ENCODE measurements around the gene HELZ2. TPM values are rescaled to one million over a fixed set of nuclear protein-coding genes. Genes with fewer than 3 reads are reported as not detected.
"Not testable (repeated sequence)": the region's sequence is repeated elsewhere in the genome, so short reads cannot be mapped to it uniquely, and the experiment has no call there.

Gene HELZ2
- total RNA-seq, 1 donor from 2014 or later = 13.2 TPM

DNA sequence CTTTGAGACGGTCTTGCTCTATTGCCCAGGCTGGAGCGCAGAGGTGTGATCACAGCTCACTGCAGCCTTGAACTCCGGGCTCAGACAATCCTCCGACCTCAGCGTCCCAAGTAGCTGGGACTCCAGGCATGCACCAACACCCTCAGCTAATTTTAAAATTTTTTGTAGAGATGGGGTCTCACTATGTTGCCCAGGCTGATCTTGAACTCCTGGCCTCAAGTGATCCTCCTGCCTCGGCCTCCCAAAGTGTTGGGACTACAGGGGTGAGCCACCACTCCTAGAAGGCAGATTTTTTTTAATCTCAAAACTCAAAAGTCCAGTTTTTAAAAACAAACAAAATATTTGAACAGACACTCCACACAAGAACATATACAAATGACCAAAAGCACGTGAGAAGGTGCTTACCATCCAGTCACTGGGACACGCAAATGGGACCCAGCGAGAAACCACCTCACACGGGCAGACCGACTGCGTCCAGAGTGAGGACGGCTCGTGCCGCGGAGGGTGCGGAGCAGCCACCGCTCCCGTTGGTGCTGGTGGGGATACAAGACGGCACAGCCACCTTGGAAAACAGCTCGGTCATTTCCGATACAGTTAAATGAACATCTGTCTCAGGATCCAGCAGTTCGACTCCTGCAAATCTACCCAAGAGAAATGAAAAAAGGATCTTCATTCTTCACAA is 8.5 kb upstream of the HELZ2 start:
- DNase-seq = no peak
- intact Hi-C loops (cut with micrococcal nuclease) = no loop called here
- ATAC-seq = no peak

DNA sequence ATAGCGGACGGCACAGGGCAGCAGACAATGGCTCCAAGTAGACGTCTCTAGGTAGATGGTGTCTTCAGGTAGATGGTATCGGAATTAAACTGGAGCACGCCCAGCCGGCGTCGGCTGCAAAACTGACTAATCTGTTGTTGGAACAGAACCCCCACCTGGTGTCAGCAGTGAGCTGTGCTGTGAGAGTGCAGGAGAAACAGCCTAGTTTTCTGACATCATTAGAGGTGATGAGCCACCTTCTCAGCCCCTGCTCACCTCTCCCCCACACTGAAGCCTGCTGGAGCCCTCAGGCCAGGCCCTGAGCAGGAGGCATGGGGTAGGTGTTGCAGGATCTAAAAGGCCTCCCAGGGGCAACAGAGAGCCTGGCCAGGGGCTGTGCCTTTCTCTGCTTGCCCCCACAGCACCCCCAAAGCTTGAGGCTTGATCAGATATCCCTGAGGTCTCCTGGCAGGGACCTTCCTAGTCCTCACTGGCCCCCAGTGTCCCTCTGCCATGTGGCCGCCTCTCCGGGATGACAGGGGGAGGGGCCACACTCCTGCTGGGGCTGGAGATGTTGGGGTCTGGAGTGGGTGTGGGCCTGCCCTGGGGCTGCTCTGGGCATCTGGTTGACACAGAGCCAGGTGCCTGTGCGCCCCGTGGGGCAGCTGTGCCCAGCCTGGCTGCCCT is 6.9 kb upstream of the HELZ2 start:
- intact Hi-C loops (cut with micrococcal nuclease) = no loop called here
- no peak for DNase-seq
- ATAC-seq = no peak

DNA sequence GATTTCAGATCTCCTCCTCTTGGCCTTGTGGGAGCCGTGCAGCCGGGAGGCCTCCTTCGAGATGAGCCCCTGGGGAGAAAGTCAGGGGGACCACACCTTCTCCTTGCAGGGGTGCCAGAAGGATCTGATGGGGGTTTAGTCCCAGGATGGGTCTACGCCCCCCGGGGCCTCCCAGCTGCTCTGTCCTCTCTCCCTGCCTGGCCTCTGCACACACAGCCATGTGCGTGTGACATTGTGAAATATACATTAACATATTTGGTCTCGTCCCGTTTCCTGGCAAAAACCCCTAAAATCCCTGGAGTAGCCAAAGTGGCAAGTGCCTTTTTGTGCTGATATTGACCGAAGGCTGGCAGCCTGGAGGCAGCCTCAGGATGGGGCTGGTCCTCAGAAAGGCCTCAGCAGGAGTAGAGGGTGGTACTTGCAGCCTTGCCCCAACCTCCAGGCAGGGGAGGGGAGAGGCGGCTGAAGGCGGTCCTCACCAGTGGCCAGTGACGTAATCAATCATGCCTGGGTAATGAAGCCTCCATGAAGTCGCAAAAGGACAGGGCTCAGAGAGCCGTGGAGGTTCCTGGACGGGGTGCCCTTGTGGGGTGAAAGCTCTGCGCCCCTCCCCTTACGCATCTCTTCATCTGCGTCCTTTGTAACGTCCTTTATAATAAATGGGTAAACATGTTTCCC is 5.1 kb upstream of the HELZ2 start:
- no peak for ATAC-seq
- DNase-seq = no peak
- intact Hi-C loops (cut with micrococcal nuclease) = no loop called here

DNA sequence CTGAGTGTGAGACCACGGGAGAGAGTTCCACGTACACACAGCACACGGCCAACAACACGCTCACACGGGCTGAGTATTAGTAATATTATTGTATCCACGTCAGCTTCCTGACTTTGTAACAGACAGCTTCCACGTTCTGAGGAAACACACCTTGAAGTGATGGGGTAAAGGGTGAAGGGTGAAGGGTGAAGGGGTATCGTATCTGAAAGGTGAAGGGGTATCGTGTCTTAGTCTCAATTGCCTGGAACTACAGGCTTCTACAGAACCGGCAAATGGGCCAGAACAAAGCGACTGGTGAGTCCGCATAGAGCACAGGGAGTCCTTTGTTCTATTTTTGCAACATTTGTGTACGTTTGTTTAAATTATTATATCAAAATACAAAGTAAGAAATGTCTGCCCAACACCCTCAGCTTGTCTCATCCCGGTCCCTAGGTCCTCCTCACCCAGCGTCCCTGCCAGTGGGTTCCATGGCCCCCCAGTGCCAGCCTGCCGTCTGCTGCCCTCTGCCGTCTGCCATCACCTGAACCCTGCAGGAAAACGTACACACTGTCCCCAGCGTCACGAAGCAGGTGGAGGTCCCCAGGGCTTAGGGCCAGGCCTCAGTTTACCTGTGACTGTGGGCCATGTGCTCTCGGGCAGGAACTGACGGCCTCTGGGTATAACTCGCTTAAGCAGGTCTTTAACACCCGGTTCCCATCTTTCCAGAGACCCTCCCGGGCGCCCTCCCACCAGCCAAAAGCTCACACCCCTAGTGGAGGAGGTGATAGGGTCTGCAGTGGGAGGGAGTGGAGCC is 4.4 kb upstream of the HELZ2 start:
- intact Hi-C loops (cut with micrococcal nuclease) = no loop called here
- no peak for ATAC-seq
- DNase-seq = no peak

DNA sequence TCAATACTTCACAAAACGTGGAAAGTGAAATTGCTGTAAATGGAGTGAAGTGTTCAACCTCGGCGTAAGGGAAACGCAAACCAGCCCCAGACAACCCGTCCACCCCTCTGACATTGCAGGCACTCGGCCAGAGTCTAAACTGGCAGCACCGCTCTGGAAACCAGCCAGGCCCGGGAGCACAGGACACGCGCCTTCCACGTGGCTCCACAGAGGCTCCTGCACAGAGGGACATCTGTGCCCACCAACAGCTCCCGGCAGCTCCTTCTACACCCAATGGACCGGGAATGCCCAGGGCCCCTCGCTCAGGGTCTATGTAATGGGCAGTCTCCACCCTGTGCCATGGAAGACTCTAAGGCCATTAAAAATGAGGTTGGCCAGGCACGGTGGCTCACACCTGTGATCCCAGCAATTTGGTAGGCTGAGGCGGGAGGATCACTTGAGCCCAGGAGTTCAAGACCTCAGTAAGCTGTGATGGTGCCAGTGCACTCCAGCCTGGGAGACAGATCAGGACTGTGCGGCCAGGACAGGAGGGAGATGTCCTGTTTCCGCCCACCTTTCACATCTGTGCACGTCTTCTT is 3.4 kb upstream of the HELZ2 start:
- peak; percentile 90 for DNase-seq

DNA sequence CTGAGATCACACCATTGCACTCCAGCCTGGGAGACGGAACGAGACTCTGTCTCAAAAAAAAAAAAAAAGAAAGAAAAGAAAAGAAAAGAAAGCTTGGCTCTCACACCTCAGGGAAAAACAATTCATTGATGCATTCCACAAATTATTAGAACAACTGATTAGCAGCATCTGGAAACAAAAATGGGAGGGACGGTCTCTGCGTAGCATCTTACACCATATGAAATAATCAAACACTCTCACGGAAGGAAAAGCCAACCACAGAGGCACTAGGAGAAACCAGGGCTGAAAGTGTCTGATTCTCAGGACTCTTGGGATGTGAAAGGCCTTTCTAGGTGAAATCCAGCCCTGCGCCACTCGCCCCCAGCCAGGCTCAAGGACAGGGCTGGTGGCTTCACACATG is 2.3 kb upstream of the HELZ2 start:
- intact Hi-C loops (cut with micrococcal nuclease) = no loop called here
- ATAC-seq = no peak
- DNase-seq = no peak

More for the DNA sequence above, 3.4 kb upstream of the HELZ2 start:
- peak; percentile 66 for ATAC-seq
- intact Hi-C loops (cut with micrococcal nuclease) = no loop called here

DNA sequence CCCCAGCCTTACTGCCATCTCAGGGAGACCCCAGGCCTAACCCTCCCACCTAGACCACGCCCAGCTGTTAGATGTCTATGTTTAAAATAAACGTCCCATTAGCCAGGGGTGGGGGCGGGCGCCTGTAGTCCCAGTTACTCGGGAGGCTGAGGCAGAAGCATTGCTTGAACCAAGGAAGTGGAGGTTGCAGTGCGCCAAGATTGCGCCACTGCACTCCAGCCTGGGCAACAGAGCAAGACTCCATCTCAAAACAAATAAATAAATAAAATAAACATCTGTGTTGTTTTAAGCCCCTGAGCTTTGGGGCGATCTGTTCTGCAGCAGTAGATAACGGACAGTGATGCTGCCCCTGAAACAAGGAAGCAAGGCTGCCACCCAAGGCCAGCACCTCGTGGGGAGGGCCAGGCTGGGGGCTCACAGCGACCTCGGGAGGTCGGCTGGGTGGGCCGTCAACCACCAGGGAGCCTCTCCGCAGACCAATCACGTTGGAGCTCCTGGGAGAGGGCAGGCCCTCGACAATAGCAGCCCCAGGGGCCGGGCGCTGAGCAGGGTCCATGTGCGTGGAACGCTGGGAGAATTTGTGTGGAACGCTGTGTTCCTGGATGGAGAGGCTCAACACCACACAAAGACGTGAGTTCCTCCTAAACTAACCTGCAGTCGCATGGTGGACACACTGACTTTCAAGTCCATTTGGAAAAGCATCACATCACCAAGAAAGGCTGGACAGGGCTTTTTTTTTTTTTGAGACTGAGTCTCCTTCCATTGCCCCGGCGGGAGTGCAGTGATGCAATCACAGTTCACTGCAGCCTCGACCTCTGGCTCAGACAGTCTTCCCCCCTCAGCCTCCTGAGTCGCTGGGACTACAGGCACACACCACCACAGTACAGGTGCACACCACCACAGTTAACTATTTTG is 1.0 kb upstream of the HELZ2 start:
- no peak for DNase-seq
- intact Hi-C loops (cut with micrococcal nuclease) = no loop called here

DNA sequence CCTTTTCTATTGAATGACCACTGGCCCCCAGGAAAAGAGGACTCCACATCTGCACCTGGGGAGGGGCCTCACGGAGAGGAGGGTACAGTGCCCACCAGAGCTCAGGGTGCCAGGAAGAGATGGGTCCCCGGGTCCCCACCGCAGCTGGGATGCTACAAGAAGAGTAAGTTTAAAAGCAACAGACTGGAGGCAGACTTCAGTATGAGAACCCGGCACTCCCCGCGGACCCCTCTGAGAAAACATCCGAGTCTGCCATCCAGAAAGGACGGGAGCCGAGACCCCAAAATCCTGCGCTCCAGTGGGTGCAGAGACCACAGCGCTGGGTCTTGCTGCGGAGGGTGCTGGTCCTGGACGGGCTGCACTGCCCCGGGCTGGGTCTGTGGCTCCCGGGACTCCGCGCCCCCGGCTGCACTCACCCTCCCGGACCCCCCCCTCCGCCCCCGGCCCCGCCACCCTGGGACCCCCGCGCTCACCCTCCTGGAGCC is 350 bp downstream of the HELZ2 start:
- DNase-seq = no peak
- intact Hi-C loops (cut with micrococcal nuclease) = no loop called here

More for the DNA sequence above, 1.0 kb upstream of the HELZ2 start:
- ATAC-seq = no peak

DNA sequence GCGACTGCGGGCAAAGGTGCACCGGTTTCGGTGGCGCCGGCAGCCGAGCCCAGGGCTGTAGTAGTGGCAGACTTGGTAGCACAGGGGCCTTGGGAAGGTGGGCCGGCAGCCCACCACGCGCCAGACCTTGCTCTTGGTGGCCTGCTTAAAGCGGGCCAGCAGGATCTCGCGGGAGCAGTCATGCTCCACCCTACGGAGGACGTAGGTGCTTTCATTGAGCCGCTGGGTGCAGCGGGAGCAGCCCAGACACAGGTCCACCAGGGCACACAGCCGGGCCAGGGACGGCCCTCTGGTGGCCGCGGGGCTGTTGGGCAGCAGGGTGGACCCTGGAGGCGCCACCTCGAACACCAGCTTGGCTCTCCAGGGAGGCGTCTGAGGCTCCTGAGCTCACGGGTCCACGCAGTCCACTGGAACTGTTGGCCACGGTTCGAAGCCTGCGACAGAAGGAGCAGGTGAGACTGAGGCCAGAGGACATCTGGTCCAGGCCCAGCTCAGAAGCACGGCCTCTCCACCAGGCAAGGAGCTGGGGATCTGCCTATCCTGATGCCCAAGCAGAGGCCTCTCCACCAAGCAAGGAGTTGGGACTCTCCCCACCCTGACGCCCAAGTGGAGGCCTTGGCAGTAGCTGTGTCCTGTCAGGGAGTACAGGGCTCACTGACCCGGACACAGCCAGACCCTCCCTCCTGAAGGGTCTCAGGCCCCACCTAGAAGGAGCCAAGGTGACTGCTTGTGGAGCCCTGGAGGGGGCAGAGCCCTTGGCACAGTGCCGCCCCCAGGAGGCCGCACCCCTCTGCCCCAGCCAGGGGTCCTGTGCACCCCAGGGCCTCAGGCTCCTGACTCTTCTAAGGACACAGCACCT is 1.0 kb downstream of the HELZ2 start:
- ATAC-seq (no peak), DNase-seq (no peak)
- intact Hi-C loops (cut with micrococcal nuclease) = no loop called here

More for the DNA sequence above, 350 bp downstream of the HELZ2 start:
- ATAC-seq = peak; percentile 22

DNA sequence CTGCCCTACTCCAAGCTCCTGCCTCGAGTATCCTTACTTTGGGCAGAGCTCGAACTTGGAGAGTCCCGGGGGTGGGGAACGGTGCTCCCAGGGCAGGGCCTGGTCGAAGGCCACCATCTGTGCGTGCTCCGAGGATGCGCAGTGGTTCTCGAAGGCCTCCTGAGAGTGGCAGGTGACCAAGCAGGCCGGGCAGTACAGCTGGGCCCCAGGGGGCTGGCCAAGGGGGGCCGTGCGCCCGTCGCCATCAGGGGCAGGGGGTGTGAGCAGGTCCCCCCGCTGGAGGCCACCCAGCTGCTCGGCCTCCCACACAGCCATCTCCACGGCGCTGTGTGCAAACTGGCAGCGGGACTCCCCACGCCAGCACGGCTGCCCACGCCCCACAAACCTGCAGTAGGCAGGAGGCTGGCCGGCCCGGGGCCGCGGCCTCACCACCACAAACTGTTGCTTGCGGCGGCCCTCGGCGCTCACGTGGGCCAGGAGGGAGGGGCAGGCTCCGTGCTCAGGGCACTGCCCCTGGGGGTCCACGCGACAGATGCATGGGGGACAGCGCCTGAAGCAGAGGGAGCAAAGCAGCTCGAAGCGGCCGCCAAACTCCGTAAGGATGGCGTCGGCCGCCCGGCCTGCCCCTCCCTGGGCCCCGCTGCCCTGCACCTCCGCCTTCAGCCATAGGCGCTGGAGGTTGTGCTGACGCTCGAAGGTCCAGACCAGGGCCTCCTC is 1.8 kb downstream of the HELZ2 start:
- DNase-seq (no peak), ATAC-seq (no peak)
- intact Hi-C loops (cut with micrococcal nuclease) = no loop called here

DNA sequence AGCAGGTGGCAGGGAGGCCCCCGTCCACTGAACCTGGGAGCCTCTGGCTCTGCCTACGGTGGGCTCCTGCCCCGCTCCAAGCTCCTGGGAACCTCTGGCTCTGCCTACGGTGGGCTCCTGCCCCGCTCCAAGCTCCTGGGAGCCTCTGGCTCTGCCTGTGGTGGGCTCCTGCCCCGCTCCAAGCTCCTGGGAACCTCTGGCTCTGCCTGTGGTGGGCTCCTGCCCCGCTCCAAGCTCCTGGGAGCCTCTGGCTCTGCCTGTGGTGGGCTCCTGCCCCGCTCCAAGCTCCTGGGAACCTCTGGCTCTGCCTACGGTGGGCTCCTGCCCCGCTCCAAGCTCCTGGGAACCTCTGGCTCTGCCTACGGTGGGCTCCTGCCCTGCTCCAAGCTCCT is 3.0 kb downstream of the HELZ2 start:
- ATAC-seq; intact Hi-C loops (cut with micrococcal nuclease); DNase-seq: not testable (repeated sequence)

DNA sequence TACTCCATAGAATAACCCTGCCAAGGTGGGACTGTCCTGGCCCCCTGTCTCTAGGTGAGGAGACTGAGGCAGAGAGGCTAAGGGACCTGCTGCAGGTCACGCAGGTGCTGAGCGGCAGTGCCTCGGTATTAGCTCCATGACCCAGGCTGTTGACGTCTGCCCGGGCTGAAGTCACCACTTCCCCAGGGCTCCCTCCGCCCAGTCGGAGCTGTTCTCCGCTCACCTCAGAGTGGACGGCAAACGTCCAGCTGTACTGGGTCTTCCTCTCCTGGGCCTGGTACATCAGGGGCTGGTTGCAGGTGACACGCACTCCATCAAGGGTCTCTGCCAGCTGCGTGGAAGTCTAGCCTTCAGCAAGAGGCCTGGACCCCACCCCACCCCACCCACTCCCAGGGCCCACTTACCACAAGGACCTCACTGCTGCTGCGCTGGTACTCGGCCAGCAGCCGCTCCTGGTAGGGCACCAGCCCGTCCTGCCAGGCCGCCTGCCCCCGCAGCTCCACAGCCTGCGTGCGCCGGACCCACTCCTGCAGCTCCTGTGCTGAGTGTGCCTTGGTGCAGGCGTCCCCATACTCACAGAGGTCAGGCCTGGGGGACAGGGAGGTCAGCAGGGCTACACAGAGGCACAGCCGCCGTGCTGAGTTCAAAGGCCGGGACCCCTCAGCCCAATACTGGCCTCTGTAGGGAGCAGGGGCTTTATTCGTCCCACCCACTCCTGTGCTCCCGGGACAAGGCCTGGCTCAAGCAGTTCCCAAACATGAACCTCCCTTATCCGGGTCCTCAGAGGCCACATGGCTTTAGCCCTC is 3.6 kb downstream of the HELZ2 start:
- intact Hi-C loops (cut with micrococcal nuclease) = no loop called here
- ATAC-seq (no peak), DNase-seq (no peak)

DNA sequence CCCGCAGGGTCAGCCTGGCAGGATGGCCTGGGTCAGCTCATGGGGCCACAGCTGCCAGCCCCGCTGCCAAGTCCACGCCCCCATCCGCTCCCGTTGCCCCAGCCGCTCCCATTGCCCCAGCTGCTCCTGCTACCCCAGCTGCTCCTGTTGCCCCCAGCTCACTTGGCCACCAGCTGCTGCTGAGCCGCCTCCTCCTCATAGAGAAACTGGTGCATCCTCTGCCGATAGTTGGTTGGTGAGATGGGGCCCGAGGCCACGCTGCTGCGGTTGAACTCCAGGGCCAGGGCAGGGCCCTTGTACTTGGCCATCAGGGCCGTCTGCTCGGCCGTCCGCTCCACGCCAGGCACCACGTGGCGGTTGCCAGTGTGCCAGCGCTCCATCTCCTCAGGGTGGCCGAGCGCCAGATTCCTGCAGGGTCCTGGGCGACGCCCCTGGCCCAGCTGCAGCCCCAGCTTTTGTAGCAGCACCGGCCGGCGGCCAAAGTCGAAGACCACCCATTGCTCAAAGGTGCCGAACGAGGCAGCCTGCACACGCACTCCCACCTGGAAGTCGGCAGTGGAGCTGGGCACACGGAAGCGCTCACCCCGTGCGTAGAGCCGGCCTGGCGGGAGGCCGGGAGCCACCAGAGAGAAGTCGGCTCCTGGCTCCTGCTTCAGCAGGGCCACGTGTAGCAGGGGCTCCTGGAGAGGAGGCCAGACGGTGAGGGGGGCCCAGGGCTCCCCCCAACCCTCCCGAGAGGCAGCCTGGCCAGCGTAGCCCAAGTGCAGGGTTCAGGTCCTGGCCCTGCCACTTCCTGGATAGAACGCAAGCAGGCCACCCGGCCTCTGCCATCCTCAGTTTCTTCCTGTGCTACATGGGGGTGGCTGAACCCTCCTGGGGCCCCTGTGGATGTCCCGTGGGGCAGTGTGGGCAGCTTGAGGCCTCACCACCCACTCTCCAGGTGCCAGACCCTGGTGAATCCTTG is 4.8 kb downstream of the HELZ2 start:
- intact Hi-C loops (cut with micrococcal nuclease) = no loop called here
- ATAC-seq = no peak
- DNase-seq = no peak

DNA sequence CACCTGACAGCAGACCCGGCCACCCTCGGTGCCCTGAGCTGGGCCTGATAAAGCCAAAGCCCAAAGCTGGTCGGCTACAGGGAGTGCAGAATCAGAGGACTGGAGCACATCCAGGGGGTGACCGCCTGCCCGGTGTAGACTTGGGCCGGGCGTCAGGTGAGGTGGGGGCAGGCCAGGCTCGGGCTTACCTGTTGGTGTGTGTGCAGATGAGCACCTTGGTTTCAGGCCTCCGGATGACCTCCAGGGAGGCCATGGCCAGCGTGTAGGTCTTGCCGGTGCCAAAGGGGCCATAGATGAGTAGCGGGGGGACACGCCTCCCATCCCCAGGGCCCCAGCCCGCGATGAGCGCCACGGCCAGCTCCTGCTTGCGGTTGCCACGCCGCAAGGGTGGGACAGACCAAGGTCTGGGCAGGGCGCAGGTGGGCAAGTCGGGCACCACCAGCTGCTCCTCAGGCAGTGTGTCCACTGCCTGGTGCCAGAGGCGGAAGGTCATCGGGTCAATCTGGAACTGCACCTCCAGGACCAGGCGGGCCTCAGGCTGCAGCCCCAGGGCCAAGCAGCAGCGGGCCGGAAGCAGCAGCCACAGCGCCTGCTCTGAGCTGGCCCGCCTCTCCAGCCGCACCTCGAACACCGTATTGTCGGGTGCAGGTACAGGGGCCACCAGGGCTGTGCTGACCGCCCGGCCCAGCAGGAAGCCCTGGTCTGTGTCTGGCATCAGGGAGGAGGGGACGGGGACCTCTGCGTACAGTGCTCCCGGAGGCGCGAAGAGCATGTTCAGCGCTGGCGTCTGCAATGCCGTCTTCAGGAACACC is 5.7 kb downstream of the HELZ2 start:
- ATAC-seq = no peak
- intact Hi-C loops (cut with micrococcal nuclease) = no loop called here
- no peak for DNase-seq
